GM12878 (cell line): Measurements from ENCODE around the gene MAST3. TPM values are rescaled to one million over a fixed set of nuclear protein-coding genes. Genes with fewer than 3 reads are reported as not detected.
A peak's percentile ranks its signal among the peaks of the same experiment; 100 is the strongest.

Experiments
- ATF3 ChIP-seq: IDR thresholded peaks from 2 replicates; pipeline ENCODE4 v1.6.1; 2011; ENCODE audit warnings: low read depth, mild to moderate bottlenecking, low read length, moderate library complexity, borderline replicate concordance; ENCODE audit errors: extremely low read depth
- ATF7 ChIP-seq: fragments of 450-650 bp; IDR thresholded peaks from 2 replicates; pipeline ENCODE4 v1.6.1; 2016; ENCODE audit warnings: low read depth, mild to moderate bottlenecking
- BCLAF1 ChIP-seq: fragments of 450-650 bp; IDR thresholded peaks from 2 replicates; pipeline ENCODE4 v1.6.1; 2017; ENCODE audit warnings: antibody characterized with exemption, mild to moderate bottlenecking, moderate library complexity
- CBFB ChIP-seq: IDR thresholded peaks from 2 replicates; pipeline ENCODE4 v1.6.1; 2016; ENCODE audit warnings: antibody characterized with exemption, low read depth
- CHD1 ChIP-seq: IDR thresholded peaks from 2 replicates; pipeline ENCODE4 v1.6.1; 2012; ENCODE audit warnings: low read depth, low read length, improper control_type of control experiment
- DPF2 ChIP-seq: fragments of 450-650 bp; IDR thresholded peaks from 2 replicates; pipeline ENCODE4 v1.6.1; 2017; ENCODE audit warnings: mild to moderate bottlenecking
- ELK1 ChIP-seq: IDR thresholded peaks from 2 replicates; pipeline ENCODE4 v1.6.1; 2012; ENCODE audit warnings: low read depth, low read length, improper control_type of control experiment
- FOXM1 ChIP-seq: IDR thresholded peaks from 2 replicates; pipeline ENCODE4 v1.6.1; 2012; ENCODE audit warnings: low read depth, mild to moderate bottlenecking, inconsistent platforms, low read length, moderate library complexity
- JUNB ChIP-seq: IDR thresholded peaks from 2 replicates; pipeline ENCODE4 v1.6.1; 2016; ENCODE audit warnings: antibody characterized with exemption, mild to moderate bottlenecking
- MLLT1 ChIP-seq: fragments of 450-650 bp; IDR thresholded peaks from 2 replicates; pipeline ENCODE4 v1.6.1; 2016; ENCODE audit warnings: mild to moderate bottlenecking
- NKRF ChIP-seq: fragments of 450-650 bp; conservative IDR thresholded peaks from 2 replicates; pipeline ENCODE4 v1.6.1; 2017; ENCODE audit warnings: mild to moderate bottlenecking, moderate library complexity
- NR2F1 ChIP-seq: fragments of 450-650 bp; conservative IDR thresholded peaks from 2 replicates; pipeline ENCODE4 v1.6.1; 2017; ENCODE audit warnings: mild to moderate bottlenecking
- PAX5 ChIP-seq: IDR thresholded peaks from 2 replicates; pipeline ENCODE4 v1.6.1; 2011; ENCODE audit warnings: low read depth, low read length, borderline replicate concordance
- PKNOX1 ChIP-seq: fragments of 450-650 bp; IDR thresholded peaks from 2 replicates; pipeline ENCODE4 v1.6.1; 2016; ENCODE audit warnings: mild to moderate bottlenecking
- RB1 ChIP-seq: fragments of 450-650 bp; formaldehyde crosslinking; IDR thresholded peaks from 2 replicates; pipeline ENCODE4 v1.6.1; 2017; ENCODE audit warnings: mild to moderate bottlenecking, borderline replicate concordance
- RELA ChIP-seq: fragments of 450-650 bp; IDR thresholded peaks from 2 replicates; pipeline ENCODE4 v1.8.0; 2014; ENCODE audit warnings: borderline replicate concordance; ENCODE audit not compliant: partially characterized antibody
- ZNF207 ChIP-seq: fragments of 450-650 bp; IDR thresholded peaks from 2 replicates; pipeline ENCODE4 v1.6.1; 2014; ENCODE audit warnings: antibody characterized with exemption, mild to moderate bottlenecking, borderline replicate concordance
- polyA plus RNA-seq, 11 experiments: library from polyadenylated mRNA; depleted of rRNA in 4 of 11; unstranded in 6 of 11; stranded (reverse) in 5 of 11; fragments of >200 nt; fragmentation: Nextera tagmentation in 4 of 11; fragmentation: Illumina TruSeq in 1 of 11; extraction: Ambion mirVana in 4 of 11; extraction: Trizol in 1 of 11; gene quantifications; 1 replicate in 1 of 11; 2 replicates in 10 of 11; pipeline versions ENCODE4 v1.2.1 to v1.2.3, GENCODE V29; 2011 to 2016; ENCODE audit warnings: inconsistent platforms in 2 of 11, missing spikeins in 2 of 11, low read depth in 1 of 11
- total RNA-seq, 4 experiments: library from RNA; depleted of rRNA in 3 of 4; stranded (reverse); fragments of >200 nt in 3 of 4; fragmentation: Illumina TruSeq in 1 of 4; extraction: Trizol in 1 of 4; gene quantifications; 2 replicates each; pipeline versions ENCODE4 v1.2.1 to v1.2.3, GENCODE V29; 2013 to 2021

MAST3 gene
- total and polyA plus RNA-seq, 10 of the 15 experiments (the other 5 are each of a cell fraction or from before 2014, with no cell fraction given), result 3.0 to 22.2 (median 7.5) TPM

GRCh38 chr19:18153556-18154134 lies 56.1 kb downstream of the MAST3 start (continued):
- TF ChIP-seq ATF3, result no peak
- no peak for TF ChIP-seq ZNF207
- TF ChIP-seq CHD1, result no peak
- TF ChIP-seq MLLT1, result peak; percentile 59; the same call in 1 of the 2 replicates
- no peak for TF ChIP-seq FOXM1
- TF ChIP-seq JUNB, result no peak
- TF ChIP-seq RELA, result no peak
- TF ChIP-seq NKRF, result 0 out of 2 replicates have a peak, but pooled peaks have one; percentile 9
- TF ChIP-seq RB1, result 0 out of 2 replicates have a peak, but pooled peaks have one; percentile 9
- TF ChIP-seq BCLAF1, result no peak
- no peak for TF ChIP-seq CBFB
- TF ChIP-seq ELK1, result no peak
- 0 out of 2 replicates have a peak, but pooled peaks have one; percentile 25 for TF ChIP-seq NR2F1
- no peak for TF ChIP-seq PAX5
- TF ChIP-seq PKNOX1, result no peak
- TF ChIP-seq ATF7, result no peak
- TF ChIP-seq DPF2, result 0 out of 2 replicates have a peak, but pooled peaks have one; percentile 13
